Measurements from ENCODE around the gene KLHDC10.
"Not testable (repeated sequence)": the region's sequence is repeated elsewhere in the genome, so short reads cannot be mapped to it uniquely, and the experiment has no call there.

Gene KLHDC10

DNA sequence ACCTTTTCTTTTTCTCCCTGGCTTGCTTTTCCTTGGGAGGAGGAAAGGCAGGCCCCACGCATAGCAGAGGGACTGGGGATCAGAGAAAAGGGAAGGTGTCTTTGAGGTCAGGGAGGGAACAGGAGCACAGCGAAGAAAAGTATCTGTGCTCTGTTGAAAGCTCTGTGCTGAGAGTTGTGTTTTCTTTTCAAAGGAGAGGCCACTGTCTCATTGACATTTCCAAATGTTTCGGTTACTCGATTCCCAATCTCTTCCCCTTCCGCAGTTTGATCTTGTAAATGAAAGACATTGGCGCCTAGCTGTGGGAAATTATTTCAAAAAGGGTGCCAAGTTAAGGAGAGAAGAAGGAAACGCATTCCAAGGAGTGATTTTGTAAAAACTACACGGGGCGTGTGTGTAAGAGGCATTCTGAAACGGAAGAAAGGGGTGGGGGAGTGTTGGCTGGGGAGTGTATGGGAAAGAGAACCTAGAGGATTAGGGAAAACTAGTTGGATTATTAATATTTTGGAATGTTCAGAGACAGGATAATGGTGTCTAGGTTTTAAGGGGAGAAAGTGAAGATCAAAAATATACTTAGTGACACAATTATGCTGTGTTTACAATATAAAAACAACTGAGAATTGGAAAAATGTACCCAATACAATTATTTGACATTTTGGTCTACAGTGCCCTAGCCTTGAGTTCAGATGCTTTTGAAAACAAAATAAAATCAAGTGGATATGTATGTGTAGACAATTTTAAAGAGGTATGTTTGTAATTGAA, 708 bp downstream of the KLHDC10 start:
- DNase-seq, result peak; percentile 44

DNA sequence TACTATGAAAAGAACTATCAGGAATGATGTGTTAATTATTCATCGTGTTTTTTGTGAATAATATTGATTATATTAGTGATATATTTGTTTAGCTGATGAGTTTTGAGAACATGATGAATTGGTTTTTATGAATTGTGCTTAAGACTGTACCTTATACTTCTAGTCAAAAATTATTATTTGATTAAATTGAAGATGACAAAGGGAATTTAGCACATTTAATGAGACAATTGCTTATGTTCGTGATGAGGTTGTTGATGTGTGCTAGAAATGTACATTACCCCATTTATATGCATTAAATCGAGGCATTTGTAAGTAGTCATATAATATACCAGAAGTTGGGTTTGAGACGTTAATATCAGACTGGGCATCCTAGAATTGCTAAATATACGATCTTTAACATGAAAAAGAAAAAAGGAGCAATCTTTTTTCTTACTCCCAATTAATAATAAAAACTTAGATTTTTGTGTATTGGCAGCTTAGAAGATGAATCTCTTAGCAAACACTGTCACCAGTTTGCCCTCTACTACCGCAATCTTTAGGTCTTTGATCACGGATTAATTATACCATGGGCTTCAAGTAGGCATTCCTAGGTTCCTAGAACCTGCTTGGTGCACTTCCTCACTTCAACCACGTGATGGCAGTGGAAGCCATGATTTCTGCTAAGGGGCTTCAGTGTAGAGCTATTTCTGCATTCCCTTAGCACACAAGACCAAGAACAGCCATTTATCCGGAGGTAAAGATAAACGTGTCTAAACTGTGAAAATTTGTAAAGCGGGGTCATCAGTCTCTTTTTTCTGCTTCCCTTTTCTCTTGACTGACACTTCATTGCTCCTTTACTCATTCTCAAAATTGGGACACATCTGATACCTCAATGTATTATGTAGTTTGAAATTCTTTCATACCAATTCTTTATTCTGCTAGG, 1.6 kb downstream of the KLHDC10 start:
- DNase-seq, result peak; percentile 92
- in situ Hi-C loops (cut with HindIII; ENCODE audit: low pct_ligation_motif_present, low pct_unique_long_range_greater_than_20kb, low sequenced_read_pairs), result no loop called here

More for the DNA sequence above, 708 bp downstream of the KLHDC10 start:
- in situ Hi-C loops (cut with HindIII; ENCODE audit: low pct_ligation_motif_present, low pct_unique_long_range_greater_than_20kb, low sequenced_read_pairs), result no loop called here

DNA sequence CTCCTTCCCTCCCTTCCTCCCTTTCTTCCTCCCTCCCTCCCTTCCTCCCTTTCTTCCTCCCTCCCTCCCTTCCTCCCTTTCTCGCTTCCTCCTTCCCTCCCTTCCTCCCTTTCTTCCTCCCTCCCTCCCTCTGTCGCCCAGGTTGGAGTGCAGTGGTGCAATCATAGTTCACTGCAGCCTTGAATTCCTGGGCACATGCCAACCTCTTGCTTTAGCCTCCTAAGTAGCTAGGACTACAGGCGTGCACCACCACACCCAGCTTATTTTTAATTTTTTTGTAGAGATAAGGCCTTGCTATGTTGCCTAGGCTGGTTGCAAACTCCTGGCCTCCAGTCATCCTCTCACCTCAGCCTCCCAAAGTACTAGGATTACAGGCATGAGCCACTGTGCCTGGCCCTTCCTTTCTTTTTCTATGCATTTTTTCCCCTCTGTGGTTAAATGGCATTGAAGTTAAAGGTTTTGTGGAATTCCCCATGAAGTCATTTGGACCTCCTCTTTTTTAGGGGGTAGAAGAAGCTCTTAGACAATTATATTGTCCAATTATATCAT, 9.6 kb downstream of the KLHDC10 start:
- in situ Hi-C loops (cut with HindIII; ENCODE audit: low pct_ligation_motif_present, low pct_unique_long_range_greater_than_20kb, low sequenced_read_pairs), result no loop called here
- no peak for DNase-seq

DNA sequence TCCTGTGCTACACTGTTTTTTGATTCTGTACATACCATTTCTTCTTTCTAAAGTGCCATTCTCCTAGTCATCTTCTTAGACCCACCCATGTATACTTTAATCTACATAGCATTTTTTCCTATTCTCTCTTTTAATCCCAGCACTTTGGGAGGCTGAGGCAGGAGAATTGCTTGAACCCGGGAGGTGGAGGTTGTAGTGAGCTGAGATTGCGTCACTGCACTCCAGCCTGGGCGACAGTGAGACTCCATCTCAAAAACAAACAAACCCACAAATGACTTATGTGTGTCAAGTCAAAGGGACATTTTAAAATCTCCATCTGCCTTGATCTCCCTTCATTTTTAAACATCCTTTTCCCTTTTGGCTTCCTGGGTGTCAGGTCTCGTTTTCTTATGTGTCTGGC, 13.2 kb downstream of the KLHDC10 start:
- in situ Hi-C loops (cut with HindIII; ENCODE audit: low pct_ligation_motif_present, low pct_unique_long_range_greater_than_20kb, low sequenced_read_pairs); DNase-seq: not testable (repeated sequence)

DNA sequence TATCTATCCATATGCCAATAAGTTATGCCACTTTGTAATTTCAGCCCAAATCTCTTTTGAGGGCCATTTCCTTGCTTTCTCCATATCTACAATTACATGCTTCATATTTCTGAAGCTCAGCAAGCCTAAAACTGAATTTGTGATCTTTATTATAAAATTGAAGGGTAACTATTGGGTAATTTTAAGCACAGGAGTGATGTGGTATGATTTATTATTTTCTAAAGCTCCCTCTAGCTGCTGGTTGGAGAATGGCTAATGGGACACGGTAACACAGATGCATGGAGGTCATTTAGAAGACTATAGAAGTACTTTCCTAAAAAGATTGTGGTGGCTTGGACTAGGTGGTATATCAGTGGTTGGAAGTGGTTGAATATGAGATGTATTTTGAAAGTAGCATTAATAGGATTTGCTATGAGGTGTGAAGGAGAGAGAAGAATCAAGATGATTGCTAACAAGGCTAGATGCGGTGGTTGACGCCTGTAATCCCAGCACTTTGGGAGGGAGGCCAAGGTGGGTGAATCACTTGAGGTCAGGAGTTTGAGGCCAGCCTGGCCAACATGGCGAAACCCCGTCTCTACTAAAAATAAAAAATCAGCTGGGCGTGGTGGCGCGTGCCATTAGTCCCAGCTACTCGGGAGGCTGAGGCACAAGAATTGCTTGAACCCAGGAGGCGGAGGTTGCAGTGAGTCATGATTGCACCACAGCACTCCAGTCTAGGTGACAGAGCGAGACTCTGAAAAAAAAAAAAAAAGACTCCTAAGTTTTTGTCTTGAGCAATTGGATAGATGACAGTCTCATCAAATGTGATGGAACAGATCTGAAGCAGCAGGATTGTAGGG, 13.9 kb downstream of the KLHDC10 start:
- peak; percentile 39 for DNase-seq
- in situ Hi-C loops (cut with HindIII; ENCODE audit: low pct_ligation_motif_present, low pct_unique_long_range_greater_than_20kb, low sequenced_read_pairs), result no loop called here

DNA sequence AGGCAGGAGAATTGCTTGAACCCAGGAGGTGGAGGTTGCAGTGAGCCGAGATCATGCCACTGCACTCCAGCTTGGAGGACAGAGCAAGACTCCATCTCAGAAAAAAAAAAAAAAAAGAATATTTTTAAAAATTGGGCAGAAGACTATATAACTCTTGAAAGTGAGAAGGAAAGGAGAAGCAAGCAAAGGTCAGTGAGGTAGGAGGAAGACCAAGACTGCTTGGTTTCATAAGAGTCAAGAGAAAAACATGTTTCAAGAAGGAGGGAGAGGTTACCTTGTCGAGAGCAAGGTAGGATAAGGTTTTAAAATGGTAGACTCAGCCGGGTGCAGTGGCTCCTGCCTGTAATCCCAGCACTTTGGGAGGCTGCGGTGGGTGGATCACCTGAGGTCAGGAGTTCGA, 14.9 kb downstream of the KLHDC10 start:
- in situ Hi-C loops (cut with HindIII; ENCODE audit: low pct_ligation_motif_present, low pct_unique_long_range_greater_than_20kb, low sequenced_read_pairs); DNase-seq: not testable (repeated sequence)

DNA sequence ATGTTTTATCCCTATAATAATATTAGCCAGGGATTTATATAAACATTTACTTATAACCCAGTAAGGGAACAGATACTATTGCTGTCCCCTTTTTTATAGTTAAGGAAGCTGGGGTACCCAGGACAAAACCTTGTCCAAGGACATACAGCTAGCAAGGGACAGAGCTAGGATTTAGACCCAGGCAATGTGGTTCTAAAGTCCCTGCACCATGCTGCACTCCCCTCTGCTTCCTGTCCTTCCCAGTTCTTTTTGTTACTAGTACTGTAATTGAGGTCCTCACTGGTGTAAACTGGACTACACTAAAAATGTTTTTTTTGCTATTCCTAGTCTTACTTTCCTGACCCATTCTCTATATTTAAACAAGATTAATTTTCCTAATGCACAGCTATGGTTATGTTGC, 16.6 kb downstream of the KLHDC10 start:
- no peak for DNase-seq
- in situ Hi-C loops (cut with HindIII; ENCODE audit: low pct_ligation_motif_present, low pct_unique_long_range_greater_than_20kb, low sequenced_read_pairs), result no loop called here

DNA sequence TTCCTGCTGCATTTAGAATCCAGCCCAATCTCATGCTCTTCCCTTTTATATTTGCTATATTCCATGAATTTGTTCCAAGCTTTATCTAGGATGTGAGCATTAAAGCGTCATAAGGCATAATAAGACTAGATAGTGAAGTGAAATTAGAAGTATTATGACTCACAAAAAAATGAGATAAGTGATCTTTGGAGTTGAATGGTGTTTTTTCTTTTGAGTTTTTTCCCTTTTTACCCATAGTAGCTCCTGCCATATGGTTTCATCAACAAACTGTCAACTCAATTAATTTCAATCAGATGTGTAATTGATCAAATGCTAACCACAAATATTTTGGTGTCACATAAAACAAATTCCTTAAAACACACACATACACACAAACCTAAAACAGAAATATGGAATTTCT, 17.0 kb downstream of the KLHDC10 start:
- in situ Hi-C loops (cut with HindIII; ENCODE audit: low pct_ligation_motif_present, low pct_unique_long_range_greater_than_20kb, low sequenced_read_pairs), result no loop called here
- DNase-seq, result no peak

DNA sequence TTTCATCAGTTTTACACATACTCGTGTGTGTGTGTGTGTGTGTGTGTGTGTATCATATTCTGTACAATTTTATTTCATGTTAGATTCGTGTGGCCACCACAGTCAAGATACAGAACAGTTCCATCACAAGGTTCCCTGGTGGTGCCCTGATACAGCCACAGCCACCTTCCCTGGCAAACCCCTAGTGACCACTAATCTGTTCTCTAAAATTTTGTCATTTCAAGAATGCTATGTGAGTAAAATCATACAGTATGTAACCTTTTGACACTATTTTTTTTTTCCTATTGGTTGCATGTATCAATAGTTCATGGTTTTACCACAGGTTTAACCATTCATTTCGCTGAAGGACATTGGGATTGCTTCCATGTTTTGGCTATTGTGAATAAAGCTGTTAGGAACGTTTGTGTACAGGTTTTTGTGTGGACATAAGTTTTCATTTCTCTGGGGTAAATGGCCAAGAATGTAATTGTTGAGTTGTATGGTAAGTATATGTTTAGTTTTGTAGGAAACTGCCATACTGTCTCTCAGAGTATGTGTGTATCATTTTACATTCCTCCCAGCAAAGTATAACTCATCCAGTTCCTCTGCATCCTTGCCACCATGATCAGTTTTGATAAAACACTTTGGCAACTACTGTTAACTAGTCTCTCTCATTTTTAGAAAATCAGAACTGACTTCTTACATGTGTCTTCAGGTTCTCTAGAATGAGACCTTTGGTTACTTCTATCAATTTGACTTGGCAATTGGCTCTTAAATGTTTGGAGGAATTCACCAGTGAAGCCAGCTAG, 20.6 kb downstream of the KLHDC10 start:
- in situ Hi-C loops (cut with HindIII; ENCODE audit: low pct_ligation_motif_present, low pct_unique_long_range_greater_than_20kb, low sequenced_read_pairs), result no loop called here
- DNase-seq, result no peak

DNA sequence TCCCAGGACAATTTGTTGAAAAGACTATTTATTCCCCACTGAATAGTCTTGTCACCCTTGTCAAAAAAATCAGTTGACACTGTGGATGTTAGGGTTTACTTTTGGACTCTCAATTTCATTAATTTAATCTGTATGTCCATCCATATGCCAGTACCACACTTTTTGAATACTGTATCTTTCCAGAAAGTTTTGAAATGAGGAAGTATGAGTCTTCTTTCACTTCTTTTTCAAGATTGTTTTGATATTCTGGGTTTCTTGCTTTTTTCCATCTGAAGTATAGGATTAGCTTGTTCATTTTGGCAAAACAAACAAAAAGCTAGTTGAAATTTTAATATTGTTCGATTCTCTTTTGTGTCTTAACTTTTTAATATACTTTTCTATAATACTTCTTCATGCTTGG, 21.7 kb downstream of the KLHDC10 start:
- in situ Hi-C loops (cut with HindIII; ENCODE audit: low pct_ligation_motif_present, low pct_unique_long_range_greater_than_20kb, low sequenced_read_pairs), result no loop called here
- no peak for DNase-seq

DNA sequence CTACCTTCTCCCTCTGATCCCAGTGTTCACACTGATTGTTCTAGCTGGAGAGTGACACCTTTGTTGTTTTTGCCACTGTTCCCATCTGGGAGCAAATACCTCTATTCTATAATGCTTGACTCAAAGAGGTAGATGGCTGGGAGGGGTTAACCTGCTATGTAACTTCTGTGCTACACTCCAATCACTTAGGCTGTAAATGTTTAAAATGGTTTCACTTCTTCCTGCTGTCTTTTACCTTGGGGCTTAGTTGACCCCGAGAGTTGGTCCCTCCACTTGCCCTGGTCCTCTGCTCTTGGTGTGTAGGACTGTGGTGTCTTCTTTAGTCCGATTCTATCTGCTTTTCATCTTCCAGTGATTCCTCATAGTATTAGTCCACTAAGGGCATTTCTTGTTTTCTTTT, 22.3 kb downstream of the KLHDC10 start:
- DNase-seq, result no peak
- in situ Hi-C loops (cut with HindIII; ENCODE audit: low pct_ligation_motif_present, low pct_unique_long_range_greater_than_20kb, low sequenced_read_pairs), result no loop called here

DNA sequence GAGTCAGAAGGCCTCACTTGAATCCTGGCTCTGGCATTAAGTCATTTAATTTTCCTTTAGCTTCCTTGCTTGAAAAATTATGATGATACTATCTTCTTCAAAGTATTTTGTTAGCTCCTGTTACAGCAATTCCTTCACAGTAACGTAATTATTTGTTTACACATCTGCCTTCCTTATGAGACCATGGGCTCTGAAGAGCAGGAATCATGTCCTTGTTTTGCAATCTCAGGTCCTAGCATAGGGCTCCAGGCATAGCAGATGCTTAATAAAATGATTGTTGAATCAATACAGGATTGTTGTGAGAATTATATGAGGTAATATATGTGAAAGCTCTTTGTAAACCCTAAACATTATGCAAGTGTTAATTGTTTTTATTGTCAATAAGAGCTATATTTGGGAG, 25.5 kb downstream of the KLHDC10 start:
- in situ Hi-C loops (cut with HindIII; ENCODE audit: low pct_ligation_motif_present, low pct_unique_long_range_greater_than_20kb, low sequenced_read_pairs), result no loop called here
- DNase-seq, result no peak

DNA sequence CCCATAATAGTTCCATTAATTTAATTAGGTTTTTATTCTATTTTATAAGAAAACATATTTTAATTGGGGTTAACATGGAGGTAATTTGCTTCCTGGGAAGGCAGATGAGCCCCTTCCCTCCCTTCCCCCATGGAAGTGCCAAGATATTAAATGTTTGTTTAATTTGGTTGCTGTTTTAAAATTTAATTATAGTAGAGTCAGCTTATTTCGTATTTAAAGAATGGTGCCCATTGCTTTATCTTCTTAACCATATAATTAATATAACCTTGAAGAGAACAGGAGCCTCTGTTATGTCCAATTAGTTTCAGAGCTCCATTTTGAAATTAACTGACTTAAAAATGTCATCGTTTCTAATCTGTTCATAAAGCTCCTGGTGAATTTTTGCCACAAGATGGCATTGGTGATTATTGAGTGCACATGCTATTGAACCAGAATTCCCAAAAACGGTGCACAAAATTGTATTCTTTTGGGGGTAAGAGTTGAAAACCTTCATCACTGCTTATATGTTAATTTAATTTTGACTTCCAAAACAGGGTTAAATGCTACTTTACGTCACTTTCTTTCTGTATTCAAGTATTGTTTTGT, 26.0 kb downstream of the KLHDC10 start:
- no peak for DNase-seq
- in situ Hi-C loops (cut with HindIII; ENCODE audit: low pct_ligation_motif_present, low pct_unique_long_range_greater_than_20kb, low sequenced_read_pairs), result no loop called here

DNA sequence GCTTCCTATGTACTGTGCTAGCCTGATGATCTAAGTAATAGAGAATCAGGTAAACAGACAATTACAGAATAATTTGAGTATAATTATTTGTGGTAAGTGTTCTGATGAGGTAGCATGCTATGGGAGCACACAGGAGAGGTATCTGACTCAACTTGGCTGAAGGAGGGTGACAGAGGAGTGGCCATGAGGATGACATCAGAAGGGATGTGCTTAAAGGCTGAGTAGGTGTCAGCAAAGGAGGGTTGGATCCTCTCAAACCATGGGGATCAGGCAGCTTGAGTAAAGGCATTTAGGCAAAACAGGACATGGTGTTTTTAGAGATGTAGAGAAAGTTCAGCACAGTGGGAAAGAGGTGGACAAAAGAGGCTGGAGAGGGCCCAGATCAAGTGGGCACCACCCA, 29.0 kb downstream of the KLHDC10 start:
- in situ Hi-C loops (cut with HindIII; ENCODE audit: low pct_ligation_motif_present, low pct_unique_long_range_greater_than_20kb, low sequenced_read_pairs), result no loop called here
- DNase-seq, result no peak

DNA sequence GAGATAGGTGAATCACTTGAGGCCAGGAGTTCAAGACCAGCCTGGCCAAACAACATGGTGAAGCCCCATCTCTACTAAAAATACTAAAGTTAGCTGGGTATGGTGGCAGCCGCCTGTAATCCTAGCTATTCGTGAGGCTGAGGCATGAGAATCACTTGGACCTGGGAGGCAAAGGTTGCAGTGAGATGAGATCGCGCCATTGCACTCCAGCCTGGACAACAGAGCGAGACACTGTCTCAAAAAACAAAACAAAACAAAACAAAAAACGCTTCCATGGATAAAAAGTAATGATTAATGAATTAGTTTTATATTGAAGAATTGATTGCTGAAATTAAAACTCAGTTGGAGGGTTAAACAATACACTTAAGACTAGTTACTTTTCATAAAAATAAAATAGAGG, 32.3 kb downstream of the KLHDC10 start:
- in situ Hi-C loops (cut with HindIII; ENCODE audit: low pct_ligation_motif_present, low pct_unique_long_range_greater_than_20kb, low sequenced_read_pairs), result no loop called here
- DNase-seq, result no peak

DNA sequence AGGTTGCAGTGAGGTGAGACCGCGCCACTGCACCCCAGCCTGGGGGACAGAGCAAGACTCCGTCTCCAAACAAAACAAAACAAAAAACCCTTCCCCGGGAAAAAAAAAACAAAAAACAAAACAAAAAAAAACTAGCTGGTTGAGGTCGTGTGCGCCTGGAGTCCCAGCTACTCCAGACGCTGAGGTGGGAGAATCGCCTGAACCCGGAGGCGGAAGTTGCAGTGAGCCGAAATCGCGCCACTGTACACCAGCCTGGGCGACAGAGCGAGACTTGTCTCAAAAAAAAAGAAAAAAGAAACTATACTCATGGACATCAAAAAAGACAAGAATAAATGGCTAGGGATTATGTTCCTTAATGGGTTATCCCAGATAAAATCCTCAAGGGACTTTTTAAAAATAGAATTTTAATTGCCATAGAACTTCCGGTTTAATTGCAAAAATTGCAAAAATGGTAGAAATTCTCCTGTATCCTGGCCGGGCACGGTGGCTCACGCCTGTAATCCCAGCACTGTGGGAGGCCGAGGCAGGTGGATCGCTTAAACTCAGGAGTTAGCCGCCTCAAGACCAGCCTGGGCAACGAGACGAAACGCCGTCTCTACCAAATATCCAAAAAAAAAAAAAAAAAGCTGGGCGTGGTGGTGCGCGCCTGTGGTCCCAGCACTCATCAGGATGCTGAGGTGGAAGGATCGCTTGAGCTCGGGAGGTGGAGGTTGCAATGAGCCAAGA, 37.8 kb downstream of the KLHDC10 start:
- peak; percentile 11 for DNase-seq
- in situ Hi-C loops (cut with HindIII; ENCODE audit: low pct_ligation_motif_present, low pct_unique_long_range_greater_than_20kb, low sequenced_read_pairs), result no loop called here

DNA sequence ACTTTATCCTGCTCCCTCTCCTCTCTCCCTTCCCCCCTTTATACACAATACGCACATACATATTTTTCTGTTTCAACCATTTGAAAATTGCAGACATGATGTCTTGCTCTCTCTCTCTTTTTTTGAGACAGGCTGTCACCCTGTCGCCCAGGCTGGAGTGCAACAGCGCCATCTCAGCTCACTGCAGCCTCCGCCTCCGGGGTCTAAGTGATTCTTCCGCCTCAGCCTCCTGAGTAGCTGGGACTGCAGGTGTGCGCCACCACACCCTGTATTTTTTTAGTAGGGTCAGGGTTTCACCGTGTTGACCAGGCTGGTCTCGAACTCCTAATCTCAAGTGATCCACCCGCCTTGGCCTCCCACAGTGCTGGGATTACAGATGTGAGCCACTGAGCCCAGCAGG, 38.5 kb downstream of the KLHDC10 start:
- no peak for DNase-seq
- in situ Hi-C loops (cut with HindIII; ENCODE audit: low pct_ligation_motif_present, low pct_unique_long_range_greater_than_20kb, low sequenced_read_pairs), result no loop called here
